ENCODE data around the gene RSRC1. TPM values are rescaled to one million over a fixed set of nuclear protein-coding genes. Genes with fewer than 3 reads are reported as not detected.

RSRC1 gene
- total and polyA plus RNA-seq, 2 of the 13 experiments (the other 11 are each of a cell fraction or from before 2014, with no cell fraction given): 4.9 to 63.0 TPM

- FAIRE-seq: no peak
- POLR2A ChIA-PET: no interaction called here
- in situ Hi-C loops (cut with HindIII; ENCODE audit: extremely low pct_ligation_motif_present, low pct_unique_long_range_greater_than_20kb): no loop called here
- TF ChIP-seq NR2C2 (CRISPR knock-in tag; IDR thresholded peaks at IDR 0.05; ENCODE audit: borderline replicate concordance): no peak
- TF ChIP-seq, protein P1, sequence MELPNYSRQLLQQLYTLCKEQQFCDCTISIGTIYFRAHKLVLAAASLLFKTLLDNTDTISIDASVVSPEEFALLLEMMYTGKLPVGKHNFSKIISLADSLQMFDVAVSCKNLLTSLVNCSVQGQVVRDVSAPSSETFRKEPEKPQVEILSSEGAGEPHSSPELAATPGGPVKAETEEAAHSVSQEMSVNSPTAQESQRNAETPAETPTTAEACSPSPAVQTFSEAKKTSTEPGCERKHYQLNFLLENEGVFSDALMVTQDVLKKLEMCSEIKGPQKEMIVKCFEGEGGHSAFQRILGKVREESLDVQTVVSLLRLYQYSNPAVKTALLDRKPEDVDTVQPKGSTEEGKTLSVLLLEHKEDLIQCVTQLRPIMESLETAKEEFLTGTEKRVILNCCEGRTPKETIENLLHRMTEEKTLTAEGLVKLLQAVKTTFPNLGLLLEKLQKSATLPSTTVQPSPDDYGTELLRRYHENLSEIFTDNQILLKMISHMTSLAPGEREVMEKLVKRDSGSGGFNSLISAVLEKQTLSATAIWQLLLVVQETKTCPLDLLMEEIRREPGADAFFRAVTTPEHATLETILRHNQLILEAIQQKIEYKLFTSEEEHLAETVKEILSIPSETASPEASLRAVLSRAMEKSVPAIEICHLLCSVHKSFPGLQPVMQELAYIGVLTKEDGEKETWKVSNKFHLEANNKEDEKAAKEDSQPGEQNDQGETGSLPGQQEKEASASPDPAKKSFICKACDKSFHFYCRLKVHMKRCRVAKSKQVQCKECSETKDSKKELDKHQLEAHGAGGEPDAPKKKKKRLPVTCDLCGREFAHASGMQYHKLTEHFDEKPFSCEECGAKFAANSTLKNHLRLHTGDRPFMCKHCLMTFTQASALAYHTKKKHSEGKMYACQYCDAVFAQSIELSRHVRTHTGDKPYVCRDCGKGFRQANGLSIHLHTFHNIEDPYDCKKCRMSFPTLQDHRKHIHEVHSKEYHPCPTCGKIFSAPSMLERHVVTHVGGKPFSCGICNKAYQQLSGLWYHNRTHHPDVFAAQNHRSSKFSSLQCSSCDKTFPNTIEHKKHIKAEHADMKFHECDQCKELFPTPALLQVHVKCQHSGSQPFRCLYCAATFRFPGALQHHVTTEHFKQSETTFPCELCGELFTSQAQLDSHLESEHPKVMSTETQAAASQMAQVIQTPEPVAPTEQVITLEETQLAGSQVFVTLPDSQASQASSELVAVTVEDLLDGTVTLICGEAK (IDR thresholded peaks at IDR 0.05): no peak
- TF ChIP-seq, protein P1 (CRISPR knock-in tag; IDR thresholded peaks at IDR 0.05): no peak
- no peak for TF ChIP-seq RFX3 (CRISPR knock-in tag; IDR thresholded peaks at IDR 0.05)
- TF ChIP-seq, protein P2, sequence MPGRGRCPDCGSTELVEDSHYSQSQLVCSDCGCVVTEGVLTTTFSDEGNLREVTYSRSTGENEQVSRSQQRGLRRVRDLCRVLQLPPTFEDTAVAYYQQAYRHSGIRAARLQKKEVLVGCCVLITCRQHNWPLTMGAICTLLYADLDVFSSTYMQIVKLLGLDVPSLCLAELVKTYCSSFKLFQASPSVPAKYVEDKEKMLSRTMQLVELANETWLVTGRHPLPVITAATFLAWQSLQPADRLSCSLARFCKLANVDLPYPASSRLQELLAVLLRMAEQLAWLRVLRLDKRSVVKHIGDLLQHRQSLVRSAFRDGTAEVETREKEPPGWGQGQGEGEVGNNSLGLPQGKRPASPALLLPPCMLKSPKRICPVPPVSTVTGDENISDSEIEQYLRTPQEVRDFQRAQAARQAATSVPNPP (CRISPR knock-in tag; IDR thresholded peaks at IDR 0.05): no peak
- TF ChIP-seq MED1 (CRISPR knock-in tag; IDR thresholded peaks at IDR 0.05): no peak
- no peak for TF ChIP-seq CBX5 (CRISPR knock-in tag; IDR thresholded peaks at IDR 0.05; ENCODE audit: borderline replicate concordance)
- TF ChIP-seq MBNL3 (CRISPR knock-in tag; conservative IDR thresholded peaks at IDR 0.05): no peak
- TF ChIP-seq, protein P3, sequence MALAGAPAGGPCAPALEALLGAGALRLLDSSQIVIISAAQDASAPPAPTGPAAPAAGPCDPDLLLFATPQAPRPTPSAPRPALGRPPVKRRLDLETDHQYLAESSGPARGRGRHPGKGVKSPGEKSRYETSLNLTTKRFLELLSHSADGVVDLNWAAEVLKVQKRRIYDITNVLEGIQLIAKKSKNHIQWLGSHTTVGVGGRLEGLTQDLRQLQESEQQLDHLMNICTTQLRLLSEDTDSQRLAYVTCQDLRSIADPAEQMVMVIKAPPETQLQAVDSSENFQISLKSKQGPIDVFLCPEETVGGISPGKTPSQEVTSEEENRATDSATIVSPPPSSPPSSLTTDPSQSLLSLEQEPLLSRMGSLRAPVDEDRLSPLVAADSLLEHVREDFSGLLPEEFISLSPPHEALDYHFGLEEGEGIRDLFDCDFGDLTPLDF (CRISPR knock-in tag; IDR thresholded peaks at IDR 0.05): no peak
- TF ChIP-seq REPIN1 (CRISPR knock-in tag; IDR thresholded peaks at IDR 0.05; ENCODE audit: borderline replicate concordance, low read depth): no peak
- no peak for TF ChIP-seq SKIL (CRISPR knock-in tag; IDR thresholded peaks at IDR 0.05; ENCODE audit: borderline replicate concordance)
Observed at GRCh38 chr3:158247288-158247687, 137.4 kb downstream of the RSRC1 start.

More at GRCh38 chr3:158247288-158247687, 137.4 kb downstream of the RSRC1 start:
- BruUV-seq (replicated peaks): no TSS peak
- no peaks in the 10 kb centered on the region for H4K20me1 ChIP-seq (ENCODE audit: insufficient read depth, low read length)
- DNase-seq (ENCODE audit: low spot score): no peak
- H3K27ac ChIP-seq (ENCODE audit: extremely low read length, insufficient read depth, low read length): no peak overlapping the region
- CTCF ChIA-PET (ENCODE audit: low intra/inter-chr PET ratio, low total read pairs): no interaction called here
- intact Hi-C loops (cut with micrococcal nuclease; ENCODE audit: unreplicated experiment): no loop called here
- H2AFZ ChIP-seq (ENCODE audit: low read length): no peak overlapping the region
- no peak overlapping the region for H3K9ac ChIP-seq (ENCODE audit: insufficient read depth, low read depth, low read length)
- 94% methylated on average over 3 of the region's 3 CpGs for WGBS (ENCODE audit: low lambda C conversion rate)
- no peaks in the 10 kb centered on the region for H3K27me3 ChIP-seq (ENCODE audit: control insufficient read depth in 1 of 2, insufficient read depth in 2 of 2, low read length in 2 of 2)
- no peak for ATAC-seq
- H3K4me3 ChIP-seq (replicated peaks in 1 of 3; ENCODE audit: insufficient read depth in 1 of 3, low read depth in 2 of 3, low read length in 3 of 3): no peak overlapping the region
- no peak overlapping the region for H3K4me2 ChIP-seq (ENCODE audit: low read depth, low read length)
- no peaks in the 10 kb centered on the region for H3K4me1 ChIP-seq (ENCODE audit: insufficient read depth, low read length)
- no peaks in the 10 kb centered on the region for H3K36me3 ChIP-seq (replicated peaks in 1 of 2; ENCODE audit: control insufficient read depth in 1 of 2, insufficient read depth in 2 of 2, low read length in 2 of 2)
- H3K79me2 ChIP-seq (ENCODE audit: insufficient read depth, low read length): no peaks in the 10 kb centered on the region
- H3K9me3 ChIP-seq (ENCODE audit: low read length): no peaks in the 10 kb centered on the region

Measured in HepG2 (cell line).